ENCODE results near the gene MACF1. TPM values are rescaled to one million over a fixed set of nuclear protein-coding genes. Genes with fewer than 3 reads are reported as not detected.

MACF1 gene
- total and polyA plus RNA-seq, 8 donors, result 49.8 to 161 (median 89.1) TPM

DNA sequence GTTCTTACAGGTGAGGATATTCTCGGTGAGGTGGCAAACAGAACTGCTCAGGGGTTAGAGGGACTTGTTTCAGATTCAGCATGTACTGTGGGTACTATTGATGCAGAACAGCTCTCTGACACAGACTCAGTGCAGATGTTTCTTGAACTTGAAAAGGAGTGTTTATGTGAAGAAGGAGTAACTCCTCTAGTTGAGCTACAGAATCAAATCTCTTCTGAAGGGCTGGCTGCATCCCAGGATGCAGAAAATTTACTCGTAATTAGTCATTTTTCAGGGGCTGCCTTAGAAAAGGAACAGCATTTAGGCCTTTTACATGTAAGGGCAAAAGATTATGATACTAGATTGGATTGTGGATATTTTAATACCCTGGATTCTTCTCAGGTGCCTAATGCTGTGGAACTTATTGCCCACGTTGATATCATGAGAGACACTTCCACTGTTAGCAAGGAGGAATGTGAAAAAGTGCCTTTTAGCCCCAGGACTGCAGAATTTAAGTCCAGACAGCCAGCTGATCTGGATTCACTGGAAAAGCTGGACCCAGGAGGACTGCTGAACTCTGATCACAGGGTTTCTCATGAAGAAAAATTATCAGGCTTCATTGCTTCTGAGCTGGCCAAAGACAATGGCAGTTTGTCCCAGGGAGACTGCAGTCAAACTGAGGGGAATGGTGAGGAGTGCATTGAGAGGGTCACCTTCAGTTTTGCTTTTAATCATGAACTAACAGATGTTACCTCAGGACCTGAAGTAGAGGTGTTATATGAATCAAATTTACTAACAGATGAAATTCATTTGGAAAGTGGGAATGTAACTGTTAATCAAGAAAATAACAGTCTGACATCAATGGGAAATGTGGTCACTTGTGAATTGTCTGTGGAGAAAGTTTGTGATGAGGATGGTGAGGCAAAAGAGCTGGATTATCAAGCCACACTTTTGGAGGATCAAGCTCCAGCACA is 207.3 kb downstream of the MACF1 start:
- ATAC-seq (no peak), FAIRE-seq (no peak), DNase-seq (no peak)
- Histone ChIP-seq H3K4me3 (peak overlapping the region in 2 of 4 donors; percentile 92 to 96), H3K36me3 (no peaks in the 10 kb centered on the region), H3K9me3 (no peaks in the 10 kb centered on the region), H3K27me3 (no peaks in the 10 kb centered on the region), H3K27ac (no peak overlapping the region), H3K4me1 (peaks cover 32 to 50% (median 39%) of the 10 kb centered on the region in 3 donors)
- intact Hi-C loops (cut with DNase I), result no loop called here
- TF ChIP-seq, protein P1, sequence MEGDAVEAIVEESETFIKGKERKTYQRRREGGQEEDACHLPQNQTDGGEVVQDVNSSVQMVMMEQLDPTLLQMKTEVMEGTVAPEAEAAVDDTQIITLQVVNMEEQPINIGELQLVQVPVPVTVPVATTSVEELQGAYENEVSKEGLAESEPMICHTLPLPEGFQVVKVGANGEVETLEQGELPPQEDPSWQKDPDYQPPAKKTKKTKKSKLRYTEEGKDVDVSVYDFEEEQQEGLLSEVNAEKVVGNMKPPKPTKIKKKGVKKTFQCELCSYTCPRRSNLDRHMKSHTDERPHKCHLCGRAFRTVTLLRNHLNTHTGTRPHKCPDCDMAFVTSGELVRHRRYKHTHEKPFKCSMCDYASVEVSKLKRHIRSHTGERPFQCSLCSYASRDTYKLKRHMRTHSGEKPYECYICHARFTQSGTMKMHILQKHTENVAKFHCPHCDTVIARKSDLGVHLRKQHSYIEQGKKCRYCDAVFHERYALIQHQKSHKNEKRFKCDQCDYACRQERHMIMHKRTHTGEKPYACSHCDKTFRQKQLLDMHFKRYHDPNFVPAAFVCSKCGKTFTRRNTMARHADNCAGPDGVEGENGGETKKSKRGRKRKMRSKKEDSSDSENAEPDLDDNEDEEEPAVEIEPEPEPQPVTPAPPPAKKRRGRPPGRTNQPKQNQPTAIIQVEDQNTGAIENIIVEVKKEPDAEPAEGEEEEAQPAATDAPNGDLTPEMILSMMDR (IDR thresholded peaks at IDR 0.05), result no peak
- 13 to 15% methylated on average over 3 of the region's 3 CpGs for WGBS, 2 donors

DNA sequence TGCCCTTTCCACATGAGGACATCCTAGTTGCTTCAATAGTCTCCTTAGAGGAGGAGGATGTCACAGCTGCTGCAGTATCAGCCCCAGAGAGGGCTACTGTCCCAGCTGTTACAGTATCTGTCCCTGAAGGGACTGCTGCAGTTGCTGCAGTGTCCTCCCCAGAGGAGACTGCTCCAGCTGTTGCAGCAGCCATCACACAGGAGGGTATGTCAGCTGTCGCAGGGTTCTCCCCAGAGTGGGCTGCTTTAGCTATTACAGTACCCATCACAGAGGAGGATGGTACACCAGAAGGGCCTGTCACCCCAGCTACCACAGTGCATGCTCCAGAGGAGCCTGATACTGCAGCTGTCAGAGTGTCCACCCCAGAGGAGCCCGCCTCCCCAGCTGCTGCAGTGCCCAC is 208.4 kb downstream of the MACF1 start:
- WGBS, 2 donors, result 84 to 88% methylated on average over 2 of the region's 2 CpGs
- Histone ChIP-seq H3K27me3 (no peaks in the 10 kb centered on the region), H3K4me1 (peaks cover 21 to 40% (median 36%) of the 10 kb centered on the region in 3 donors), H3K27ac (no peak overlapping the region), H3K36me3 (no peaks in the 10 kb centered on the region), H3K4me3 (no peak overlapping the region), H3K9me3 (no peaks in the 10 kb centered on the region)
- intact Hi-C loops (cut with DNase I), result no loop called here
- ATAC-seq, result no peak
- DNase-seq, result no peak
- TF ChIP-seq, protein P1 (IDR thresholded peaks at IDR 0.05), result no peak
- FAIRE-seq, result no peak

DNA sequence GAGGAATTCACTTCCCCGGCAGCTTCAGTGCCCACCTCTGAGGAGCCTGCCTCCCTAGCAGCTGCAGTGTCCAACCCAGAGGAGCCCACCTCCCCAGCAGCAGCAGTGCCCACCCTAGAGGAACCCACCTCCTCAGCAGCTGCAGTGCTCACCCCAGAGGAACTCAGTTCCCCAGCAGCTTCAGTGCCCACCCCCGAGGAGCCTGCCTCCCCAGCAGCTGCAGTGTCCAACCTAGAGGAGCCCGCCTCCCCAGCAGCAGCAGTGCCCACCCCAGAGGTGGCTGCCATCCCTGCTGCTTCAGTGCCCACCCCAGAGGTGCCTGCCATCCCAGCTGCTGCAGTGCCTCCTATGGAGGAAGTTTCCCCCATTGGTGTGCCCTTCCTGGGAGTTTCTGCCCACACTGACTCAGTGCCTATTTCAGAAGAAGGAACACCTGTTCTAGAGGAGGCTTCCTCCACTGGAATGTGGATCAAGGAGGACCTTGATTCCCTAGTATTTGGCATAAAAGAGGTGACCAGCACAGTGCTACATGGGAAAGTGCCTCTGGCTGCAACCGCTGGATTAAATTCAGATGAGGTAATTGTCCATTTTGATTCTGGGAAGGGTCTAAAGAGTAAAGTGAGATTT is 209.5 kb downstream of the MACF1 start:
- FAIRE-seq (no peak), DNase-seq (peak in 1 of 6 donors; percentile 72), ATAC-seq (peak in 1 of 4 donors; percentile 3)
- Histone ChIP-seq H3K27ac (no peak overlapping the region), H3K9me3 (no peaks in the 10 kb centered on the region), H3K4me1 (peaks cover 20 to 40% (median 36%) of the 10 kb centered on the region in 3 donors), H3K36me3 (no peaks in the 10 kb centered on the region), H3K27me3 (no peaks in the 10 kb centered on the region), H3K4me3 (no peak overlapping the region)
- TF ChIP-seq, protein P1 (IDR thresholded peaks at IDR 0.05), result no peak
- intact Hi-C loops (cut with DNase I), result no loop called here
- WGBS, 2 donors, result 75 to 86% methylated on average over 4 of the region's 4 CpGs

DNA sequence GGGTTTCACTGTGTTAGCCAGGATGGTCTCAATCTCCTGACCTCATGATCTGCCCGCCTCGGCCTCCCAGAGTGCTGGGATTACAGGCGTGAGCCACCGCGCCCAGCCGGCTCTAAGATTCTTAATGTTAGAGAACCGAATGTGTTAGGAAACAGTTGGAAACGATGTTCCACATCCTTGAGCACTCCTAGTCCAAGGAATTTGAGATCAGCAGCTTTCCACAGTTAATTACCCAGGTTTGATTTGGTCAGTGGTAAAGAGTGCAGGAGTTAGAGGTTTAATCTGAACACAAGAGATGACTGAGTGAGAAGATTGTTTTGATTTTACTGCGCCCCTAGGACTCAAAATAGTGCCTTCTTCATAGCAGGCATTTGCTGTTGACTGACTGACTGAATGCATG is 211.1 kb downstream of the MACF1 start:
- Histone ChIP-seq H3K36me3 (no peaks in the 10 kb centered on the region), H3K4me1 (peaks cover 11 to 34% (median 28%) of the 10 kb centered on the region in 3 donors), H3K4me3 (no peak overlapping the region), H3K9me3 (no peaks in the 10 kb centered on the region), H3K27me3 (no peaks in the 10 kb centered on the region), H3K27ac (no peak overlapping the region)
- TF ChIP-seq, protein P1 (IDR thresholded peaks at IDR 0.05), result no peak
- FAIRE-seq (no peak), ATAC-seq (no peak), DNase-seq (no peak)
- intact Hi-C loops (cut with DNase I), result no loop called here
- 91% methylated on average over 9 of the region's 9 CpGs for WGBS, 2 donors

Data from pancreas (tissue), 10 donors.